Choroid plexus epithelial cell (primary cell): Measurements from ENCODE around the gene TXNRD3.

Experiments used
- DNase-seq: peaks from one replicate; pipeline ENCODE4 v3.0.0-alpha.2; 2010; ENCODE audit warnings: low read depth
- H3K4me3 ChIP-seq: 2 replicates; pipeline ENCODE4 v1.5.1; 2011; ENCODE audit warnings: low read depth, mild to moderate bottlenecking, control low read depth, low read length, moderate library complexity
- TF ChIP-seq, protein P1 (sequence below): conservative IDR thresholded peaks from 2 replicates; pipeline ENCODE4 v1.5.1; 2011; ENCODE audit warnings: low read depth, mild to moderate bottlenecking, control low read depth, inconsistent platforms, low read length, moderate library complexity

TXNRD3 gene

DNA sequence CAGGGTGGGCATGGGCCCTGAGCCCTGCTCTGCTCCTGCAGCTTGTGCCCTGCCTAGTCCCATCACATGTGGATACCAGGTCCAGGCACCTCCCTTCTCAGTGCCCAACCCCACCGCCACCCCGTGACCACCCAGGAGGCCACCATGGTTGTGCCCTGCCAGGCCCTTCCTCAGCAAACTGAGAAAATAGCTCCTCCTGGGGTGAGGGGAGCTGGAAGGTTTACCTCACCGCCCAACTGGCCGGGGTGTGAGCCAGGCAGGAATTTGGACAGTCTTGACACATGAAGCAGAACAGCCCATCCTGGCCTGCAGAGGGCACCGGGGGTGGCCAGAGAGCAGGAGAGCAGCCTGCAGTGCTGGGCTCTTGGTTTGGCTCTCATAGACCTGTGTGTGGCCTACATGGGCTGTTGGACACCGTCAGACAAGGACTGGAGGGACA, 84.8 kb downstream of the TXNRD3 start:
- no peak overlapping the region for H3K4me3 ChIP-seq
- DNase-seq, result no peak
- TF ChIP-seq, protein P1, sequence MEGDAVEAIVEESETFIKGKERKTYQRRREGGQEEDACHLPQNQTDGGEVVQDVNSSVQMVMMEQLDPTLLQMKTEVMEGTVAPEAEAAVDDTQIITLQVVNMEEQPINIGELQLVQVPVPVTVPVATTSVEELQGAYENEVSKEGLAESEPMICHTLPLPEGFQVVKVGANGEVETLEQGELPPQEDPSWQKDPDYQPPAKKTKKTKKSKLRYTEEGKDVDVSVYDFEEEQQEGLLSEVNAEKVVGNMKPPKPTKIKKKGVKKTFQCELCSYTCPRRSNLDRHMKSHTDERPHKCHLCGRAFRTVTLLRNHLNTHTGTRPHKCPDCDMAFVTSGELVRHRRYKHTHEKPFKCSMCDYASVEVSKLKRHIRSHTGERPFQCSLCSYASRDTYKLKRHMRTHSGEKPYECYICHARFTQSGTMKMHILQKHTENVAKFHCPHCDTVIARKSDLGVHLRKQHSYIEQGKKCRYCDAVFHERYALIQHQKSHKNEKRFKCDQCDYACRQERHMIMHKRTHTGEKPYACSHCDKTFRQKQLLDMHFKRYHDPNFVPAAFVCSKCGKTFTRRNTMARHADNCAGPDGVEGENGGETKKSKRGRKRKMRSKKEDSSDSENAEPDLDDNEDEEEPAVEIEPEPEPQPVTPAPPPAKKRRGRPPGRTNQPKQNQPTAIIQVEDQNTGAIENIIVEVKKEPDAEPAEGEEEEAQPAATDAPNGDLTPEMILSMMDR, result peak; percentile 3

DNA sequence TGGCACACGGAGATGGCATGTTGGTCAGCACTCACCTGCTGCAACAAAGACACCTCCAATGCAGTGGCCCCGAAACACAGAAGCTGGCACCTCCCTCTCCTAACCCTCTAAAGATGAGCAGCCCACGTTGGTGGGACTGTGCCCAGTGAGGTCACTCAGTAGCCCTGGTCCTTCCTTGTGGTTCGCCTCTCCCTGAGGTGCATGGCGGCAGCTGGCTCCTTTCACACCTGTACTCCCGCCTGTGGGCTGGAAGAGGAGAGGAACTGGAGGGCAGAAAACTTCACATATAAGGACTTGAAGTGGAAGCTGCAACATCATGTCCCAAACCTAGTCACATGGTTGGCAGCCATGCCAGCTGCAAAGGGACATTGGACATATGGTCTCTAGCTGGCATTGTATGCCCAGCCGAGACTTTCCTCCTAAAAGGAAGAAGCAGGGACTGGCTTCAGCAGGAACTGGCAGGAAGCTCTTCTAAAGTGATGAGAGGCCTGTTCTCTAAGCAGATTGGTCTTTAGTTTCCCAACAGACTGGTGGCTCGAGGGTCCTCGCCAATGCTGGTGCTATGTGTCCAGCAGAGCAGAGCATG, 85.4 kb downstream of the TXNRD3 start:
- TF ChIP-seq, protein P1, result no peak
- DNase-seq, result no peak
- no peak overlapping the region for H3K4me3 ChIP-seq

DNA sequence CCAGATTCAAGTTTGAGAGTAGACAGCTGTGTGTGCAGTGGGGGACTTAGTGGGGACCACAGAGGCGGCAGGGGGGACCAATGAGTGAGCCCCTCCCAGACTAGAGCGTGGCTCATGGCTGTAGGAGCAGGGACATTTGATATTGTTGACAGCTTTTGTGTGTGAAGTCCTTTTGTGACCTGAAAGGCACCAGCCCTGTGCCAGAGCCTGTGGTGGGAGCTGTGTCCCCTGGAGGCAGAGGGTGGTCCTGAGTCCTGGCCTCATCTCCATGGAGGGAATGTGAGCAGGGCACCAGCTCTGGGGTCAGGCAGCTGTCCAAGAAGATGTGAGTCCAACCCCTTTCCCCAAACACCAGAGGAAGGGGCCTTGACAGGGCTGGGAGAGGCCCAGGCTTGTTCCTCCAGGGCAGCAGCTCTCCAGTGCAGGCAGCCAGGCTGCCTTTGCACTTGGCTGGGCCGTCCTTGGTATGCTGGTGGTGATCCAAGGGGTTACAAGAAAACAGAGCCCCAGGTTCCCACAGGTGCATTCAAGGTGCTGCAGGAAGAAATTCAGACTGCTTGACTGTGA, 86.1 kb downstream of the TXNRD3 start:
- TF ChIP-seq, protein P1, result no peak
- H3K4me3 ChIP-seq, result no peak overlapping the region
- DNase-seq, result no peak

DNA sequence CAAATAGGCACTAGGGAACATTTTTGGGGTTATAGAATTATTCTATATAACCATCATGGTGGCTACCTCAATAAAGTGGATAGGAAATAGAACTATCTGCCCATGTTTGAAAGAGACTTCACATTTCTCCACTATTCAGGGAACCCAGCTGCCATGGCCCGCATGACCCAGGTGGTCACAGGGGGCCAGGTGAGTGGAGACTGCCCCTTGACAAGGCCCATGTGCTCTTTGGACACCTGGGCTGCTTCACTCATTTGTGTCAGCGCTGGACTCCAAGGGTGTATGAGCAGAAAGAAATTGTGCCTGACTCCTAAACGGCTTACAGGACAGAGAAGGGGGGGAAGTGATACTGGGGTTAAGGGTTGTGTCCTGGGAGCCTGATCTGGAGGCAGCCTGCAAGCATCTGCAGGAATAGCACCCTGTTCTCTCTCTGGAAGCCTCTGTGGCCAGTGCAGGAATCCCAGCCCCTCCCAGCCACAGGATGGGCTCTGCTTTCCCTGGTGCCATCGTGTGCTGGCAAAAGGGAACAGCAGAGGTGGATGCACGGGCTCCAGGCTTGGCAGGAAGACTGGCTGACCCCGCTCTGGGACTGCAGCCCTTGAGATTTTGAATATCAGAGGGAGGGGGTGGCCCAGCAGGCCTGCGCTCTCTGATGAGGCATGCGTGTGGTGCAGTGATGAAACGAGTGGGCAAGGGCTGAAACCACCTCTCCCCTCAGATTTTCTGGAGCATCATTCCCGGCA, 87.1 kb downstream of the TXNRD3 start:
- H3K4me3 ChIP-seq, result no peak overlapping the region
- no peak for DNase-seq
- TF ChIP-seq, protein P1, result no peak

DNA sequence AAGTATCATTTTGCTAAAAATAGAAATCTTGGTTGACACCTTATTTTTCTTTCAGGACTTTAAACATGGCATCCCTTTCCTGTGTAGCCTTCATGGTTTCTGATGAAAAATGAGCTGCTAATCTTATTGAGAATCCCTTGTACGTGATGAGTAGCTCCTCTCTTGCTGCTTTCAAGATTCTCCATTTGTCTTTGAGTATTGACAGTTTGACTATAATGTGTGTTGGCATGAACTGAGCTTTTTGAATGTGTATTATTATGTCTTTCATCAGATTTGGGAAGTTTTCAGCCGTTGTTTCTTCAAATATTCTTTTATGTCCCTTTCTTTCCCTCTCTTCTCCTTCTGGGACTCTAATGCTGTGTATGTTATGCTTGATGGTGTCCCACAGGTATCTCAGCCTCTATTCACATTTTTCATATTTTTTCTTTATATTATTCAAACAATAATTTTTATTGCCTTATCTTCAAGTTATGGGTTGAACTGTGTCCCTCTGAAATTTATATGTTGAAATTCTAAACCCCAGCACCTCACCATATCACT, 92.1 kb downstream of the TXNRD3 start:
- TF ChIP-seq, protein P1, result no peak
- no peak overlapping the region for H3K4me3 ChIP-seq
- no peak for DNase-seq

DNA sequence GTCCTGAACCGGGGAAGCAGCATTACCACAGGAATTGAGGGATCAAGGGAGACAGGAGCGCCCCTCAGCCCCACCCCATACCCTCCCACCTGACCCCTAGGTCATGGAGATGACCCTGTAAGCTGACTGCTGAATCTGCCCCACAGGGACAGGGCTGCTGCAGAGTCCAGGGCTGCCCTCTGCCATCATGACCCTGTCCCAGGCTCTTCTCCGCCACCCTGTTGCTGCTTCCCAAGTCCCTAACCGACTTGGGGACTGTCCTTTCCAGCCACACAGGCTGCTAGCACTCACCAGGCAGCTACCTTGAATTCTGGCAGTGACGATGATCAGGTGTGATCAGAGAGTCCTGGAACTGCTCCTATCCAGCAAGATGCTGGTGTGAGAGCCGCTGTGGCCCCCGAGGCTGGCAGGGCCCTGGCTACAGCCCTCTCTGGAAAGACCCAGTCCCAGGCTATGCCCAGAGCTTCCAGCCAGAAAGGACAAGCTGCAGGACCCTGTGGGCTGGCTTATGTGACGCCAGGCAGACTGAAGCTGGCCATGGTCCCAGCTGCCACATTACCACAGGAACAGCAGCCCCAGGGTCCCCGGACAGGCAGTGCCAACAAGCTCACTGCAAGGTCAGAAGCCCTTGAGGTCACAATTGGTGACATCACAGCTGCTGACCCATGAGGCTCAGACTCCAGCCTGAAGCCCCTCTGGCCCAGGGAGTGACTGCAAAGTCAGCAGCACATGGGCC, 96.4 kb downstream of the TXNRD3 start, which contains the start of gene C3orf22:
TSS of gene C3orf22 (minus strand) at position 597 of the 736 bp plus-strand sequence. CDS start 5,542 bp downstream, outside the sequence.
- DNase-seq, result no peak

More for the DNA sequence above, 96.4 kb downstream of the TXNRD3 start, which contains the start of gene C3orf22:
- TF ChIP-seq, protein P1, result no peak
- H3K4me3 ChIP-seq, result no peak within 1 kb of the TSS
